GM19193 (cell line): Measurements from ENCODE around the gene IFRD2.

Experiments used
- POLR2A ChIP-seq: IDR thresholded peaks from 4 replicates; pipeline ENCODE4 v1.6.1; 2011; ENCODE audit not compliant: insufficient read depth, insufficient read length; ENCODE audit errors: extremely low read depth

IFRD2 gene

DNA sequence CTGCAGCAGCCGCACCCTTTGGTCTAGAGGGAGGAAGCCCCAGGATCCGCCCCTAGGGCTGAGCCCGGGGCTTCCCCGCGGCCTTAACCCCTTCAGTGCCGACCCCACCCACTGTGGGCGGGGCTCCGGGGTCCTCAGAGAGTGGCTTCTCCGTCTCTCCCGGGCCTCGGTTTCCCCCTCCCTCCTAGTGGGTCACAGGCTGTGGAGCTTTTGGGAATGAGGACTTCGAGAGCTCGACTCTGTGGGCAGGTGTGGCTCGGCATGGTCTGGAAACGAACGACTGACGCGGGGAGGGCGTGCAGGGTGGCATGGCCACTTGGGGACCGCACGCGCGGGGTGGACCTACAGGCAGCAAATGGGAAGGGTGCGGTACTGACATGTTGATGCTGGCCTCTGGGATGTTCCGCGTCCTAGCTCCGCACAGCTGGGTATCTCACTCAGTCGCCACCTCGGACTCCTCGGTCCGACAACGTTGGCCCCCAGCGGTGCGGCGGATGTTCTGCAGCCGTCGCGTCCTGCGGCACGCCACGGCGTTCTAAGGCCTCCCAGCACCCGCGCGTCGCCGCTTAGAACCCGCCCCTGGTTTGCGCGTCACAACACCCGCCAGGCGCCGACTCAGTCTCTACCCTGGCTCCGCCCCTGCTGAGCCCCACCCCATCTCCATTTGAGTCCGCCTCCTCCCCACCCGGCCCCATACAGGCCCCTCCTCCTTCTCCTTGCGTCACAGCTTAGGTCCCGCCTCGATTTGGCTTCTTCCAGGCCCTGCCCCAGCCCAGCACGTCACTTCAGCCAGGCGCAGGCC lies 6.8 kb upstream of the IFRD2 start, which contains the start of the genes HYAL3 and NAA80:
Gene HYAL3 (minus strand): TSS at position 570 of the 802 bp plus-strand sequence. CDS start 3,803 bp downstream, outside the sequence.
Gene NAA80 (minus strand): TSS at position 570 of the 802 bp plus-strand sequence. CDS start 1,942 bp downstream, outside the sequence.
- TF ChIP-seq POLR2A, result peak; percentile 92

DNA sequence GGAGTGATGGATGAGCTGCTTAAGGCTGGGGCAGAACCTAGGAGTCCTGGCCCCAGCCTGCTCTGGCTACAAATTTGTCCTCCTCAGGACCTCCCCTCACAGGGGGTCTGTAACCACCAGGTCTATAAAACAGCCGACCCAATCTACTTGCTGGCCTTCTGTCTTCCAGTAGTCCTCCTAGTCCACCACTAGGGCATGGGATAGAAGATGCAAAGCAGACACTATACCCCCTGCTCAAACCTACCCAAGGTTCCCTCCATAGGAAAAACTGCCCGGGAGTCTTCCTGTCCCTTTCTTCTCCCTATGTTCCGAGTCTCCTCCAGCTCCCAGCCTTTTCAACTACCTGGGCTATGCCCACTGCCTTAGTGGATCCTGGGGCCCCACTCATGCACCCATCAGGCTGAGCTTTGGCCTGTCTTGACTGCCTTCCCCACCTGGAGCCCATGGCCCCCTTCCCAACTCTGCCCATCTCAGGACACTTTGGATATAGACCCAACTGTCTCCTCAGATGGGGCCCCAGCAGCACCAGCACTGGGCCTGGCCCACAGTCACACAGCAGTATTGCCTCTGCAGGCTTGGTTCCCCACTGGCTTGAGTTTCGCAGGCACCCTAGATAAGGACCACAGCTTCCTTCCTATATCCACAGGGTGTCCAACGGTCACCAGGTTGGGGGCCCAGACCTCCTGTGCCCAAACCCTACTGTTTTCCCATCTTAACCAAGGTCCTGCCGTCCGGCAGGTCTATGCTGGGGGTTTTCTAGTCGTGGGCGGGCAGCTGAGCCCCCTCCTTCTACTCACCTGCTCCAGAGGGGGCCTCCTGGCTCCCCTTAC lies 5.9 kb upstream of the IFRD2 start:
- TF ChIP-seq POLR2A, result no peak

DNA sequence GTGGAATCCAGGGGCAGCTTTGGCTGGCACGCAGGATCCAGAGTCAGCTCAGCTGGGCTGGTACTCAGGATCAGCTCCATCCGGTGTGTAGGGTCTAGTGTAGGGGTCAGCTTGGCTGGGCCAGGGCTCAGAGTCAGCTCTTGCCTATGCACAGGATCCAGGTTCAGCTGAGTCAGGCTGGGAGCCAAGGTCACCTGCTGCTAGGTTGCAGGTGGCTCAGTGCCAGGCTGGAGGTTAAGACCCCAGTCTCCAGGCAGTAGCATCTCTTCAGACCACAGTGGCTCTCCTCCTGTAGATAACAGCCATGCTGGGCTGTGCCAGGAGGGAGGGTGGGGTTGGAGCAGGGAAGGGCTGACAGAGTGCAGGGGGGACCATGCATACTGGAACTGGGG lies 5.2 kb upstream of the IFRD2 start:
- no peak for TF ChIP-seq POLR2A

DNA sequence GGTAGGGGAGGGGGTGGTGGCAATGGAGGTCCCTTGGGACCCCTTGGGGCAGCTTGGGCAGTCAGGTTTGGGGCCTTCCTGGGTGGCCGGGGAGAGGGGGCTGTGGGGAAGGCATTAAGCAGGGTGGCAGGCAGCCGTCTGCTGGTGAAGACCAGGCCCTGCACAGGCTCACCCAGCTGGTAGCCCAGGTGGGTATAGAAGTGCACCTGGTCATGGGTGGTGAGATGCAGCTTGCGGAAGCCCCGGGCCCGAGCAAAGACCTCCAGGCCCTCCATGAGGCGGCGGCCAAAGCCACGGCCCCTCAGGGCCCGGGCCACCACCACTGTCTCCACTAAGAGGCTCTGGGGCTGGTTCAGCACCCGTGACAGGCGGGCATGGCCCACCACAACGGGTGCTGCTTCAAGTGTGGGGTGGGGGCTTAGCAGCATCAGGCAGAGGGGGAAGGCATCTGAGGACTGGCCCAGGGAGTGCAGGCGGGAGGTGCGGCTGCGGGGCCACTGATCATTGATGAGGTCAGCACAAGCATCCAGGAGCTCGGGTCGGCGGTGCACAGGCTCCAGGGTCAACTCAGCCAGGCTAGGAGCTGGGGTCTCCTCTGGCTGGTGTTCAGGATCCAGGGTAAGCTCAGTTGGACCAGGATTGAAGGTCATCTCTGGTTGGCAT lies 4.6 kb upstream of the IFRD2 start:
- no peak for TF ChIP-seq POLR2A

DNA sequence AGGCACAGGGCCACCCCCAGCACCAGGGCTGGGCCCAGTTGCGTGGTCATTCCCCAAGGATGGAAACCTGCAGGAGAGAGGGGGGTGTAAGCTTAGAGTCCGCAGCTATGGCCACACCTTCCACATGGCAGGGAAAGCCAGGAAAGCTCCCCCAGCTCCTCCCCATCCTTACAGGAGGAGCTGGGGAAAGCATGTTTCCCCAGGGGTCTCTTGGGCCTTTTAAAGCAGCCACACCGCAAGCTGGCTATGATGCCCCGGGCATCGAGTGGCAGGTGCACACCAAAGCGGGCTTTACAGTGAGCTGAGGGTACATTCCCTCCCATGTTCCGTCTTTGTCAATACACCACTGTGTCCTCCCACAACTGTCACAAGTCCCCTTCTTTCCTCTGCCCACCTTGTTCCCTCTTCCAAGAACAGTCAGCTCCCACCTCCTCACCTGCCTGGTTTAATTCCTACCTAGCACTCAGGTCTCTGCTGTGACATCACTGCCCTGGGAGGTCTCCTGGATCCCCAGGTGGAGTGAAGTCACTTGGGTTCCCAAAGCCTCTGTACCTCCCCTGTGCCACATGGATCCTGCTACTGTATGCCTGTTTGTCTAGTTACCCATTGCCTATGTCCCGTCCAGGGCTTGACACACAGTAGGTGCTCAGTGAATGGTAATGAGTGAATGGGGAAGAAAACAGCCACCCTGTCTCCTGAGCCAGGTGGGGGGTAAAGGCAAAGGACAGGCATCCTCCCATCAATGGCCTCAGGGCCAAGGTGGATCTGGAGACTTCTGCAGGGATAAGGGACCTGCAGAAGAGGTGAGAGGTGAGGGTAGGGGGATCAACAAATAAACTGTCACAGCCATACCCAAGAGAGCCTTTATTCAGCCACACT lies 3.6 kb upstream of the IFRD2 start:
- no peak for TF ChIP-seq POLR2A

DNA sequence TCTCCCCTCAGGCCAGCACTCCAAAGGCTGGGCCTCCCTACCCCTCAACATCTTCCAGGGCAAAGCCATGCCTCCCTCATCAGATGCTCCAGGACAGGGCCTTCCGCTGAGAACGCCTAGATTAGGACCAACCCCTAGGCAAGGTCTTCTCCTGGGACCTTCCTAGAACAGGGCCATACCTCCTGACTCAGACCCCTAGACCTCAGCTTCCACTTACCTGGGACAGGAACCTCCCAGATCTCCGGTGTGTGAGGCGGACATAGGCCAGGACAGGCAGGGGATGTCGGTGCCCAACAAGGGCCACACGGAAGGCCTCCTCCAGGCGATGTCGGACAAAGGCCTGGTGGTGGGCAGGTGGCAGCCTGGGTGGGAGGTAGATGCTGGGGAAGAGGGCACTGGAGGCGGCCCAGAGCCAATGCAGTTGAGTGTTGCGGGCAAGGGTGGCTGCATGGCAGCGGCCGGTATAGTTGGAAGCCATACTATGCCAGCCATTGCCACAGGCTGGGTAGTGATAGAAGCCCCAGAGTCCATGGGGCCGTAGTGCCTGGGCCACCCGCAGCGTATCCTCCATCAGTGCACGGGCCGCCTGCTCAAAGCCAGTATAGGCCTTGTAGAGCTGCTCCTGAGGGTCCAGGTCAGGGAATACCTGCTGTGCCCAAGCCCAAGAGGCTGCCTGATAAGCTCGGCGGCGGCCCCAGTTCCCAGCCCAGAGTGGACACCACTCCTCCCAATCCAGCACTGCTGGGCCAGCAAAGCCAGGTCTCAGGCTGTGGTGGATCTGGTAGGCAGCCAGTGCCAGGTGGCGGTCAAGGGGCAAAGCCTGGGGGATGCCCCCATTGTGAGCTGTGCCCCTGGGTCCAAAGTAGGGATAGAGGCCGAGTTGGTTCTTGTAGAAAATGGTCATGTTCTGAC lies 2.5 kb upstream of the IFRD2 start:
- TF ChIP-seq POLR2A, result no peak

DNA sequence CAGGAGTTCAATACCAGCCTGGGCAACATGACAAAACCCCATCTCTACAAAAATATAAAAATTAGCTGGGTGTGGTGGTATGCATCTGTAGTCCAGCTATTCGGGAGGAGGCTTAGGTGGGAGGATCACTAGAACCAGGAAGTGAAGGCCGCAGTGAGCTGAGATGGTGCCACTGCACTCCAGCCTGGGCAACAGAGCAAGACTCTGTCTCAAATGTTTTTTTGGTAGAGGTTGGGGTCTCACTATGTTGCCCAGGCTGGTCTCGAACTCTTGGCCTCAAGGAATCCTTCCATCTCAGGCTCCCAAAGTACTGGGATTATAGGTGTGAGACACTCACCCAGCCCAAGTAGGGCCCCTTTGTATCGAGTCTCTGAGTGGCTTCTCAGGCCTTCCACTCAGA lies 1.9 kb upstream of the IFRD2 start:
- no peak for TF ChIP-seq POLR2A

DNA sequence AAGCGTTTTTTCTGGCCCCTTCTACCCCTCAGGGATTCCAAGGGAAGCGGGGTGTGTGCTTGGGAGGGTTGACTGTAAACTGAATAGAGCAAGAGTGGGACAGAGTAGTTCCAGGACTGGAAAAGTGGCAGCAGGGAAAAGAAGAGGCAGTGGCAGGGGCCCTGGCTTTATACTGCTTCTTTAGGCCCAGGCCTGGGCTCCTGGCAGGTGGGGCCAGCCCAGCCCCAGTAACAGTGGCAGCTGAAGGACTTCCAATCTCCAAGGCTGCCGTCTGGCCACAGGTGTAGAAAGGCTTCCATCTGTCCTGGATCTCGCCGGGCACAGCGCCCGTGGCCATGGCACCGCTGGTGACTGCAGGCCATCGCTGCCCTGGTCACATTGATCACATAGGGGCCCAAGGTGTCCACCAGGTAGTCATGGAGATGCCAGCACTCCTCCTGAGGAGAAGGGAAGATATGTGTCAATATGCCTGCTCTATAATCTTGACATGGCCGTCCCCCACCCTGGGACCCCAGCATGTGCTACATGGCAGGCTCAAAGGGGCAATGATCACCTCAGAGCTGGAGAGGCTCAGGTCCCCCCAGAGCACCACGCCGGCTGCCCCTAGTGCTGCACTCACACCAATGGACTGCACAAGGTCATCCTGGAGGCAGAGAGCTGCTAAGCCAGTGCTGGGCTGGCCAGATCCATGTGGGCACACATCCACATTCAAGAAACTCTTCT lies 1.0 kb upstream of the IFRD2 start:
- no peak for TF ChIP-seq POLR2A

DNA sequence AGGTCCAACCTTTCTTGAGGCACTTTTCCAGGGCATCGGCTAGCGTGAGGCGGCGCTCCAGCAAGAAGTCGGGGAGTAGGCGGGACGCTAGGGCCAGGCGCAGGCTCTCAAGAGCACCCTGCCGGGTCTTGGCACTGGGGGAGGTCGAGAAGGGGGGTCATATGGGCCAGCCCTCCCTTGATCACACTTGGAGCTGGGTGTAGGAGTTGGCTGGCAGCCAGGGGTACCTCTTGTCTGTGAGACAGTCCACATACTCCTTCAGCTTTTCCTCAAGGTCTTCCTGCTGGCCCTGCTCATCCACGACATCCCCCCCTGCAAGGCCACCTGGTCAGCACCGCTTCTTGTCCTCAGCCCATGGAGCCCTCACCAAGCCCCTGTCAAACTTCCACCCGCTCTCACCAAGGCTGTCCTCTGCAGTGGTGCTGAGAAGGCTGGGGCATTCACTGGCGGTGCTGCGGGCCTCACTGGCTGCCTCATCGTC lies 2.0 kb downstream of the IFRD2 start:
- TF ChIP-seq POLR2A, result no peak

DNA sequence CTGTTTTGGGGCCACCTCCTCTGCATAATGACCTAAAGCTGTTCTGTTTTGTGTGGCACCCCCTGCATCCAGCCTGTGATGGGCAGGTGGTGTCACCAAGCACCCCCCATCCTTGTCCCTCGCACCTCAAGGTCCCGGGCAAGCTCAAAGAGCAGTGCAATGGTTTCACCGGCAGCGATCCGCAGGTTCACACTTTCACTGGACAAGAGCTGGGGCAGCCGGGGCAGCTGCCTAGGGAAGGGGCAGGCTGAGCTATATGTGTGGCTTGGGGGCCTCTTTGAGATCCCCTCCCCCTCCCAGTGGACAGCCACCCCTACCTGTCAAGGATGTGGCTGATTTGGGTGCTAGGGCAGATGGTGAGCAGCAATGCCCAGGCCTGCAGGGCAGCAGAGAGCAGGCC lies 3.1 kb downstream of the IFRD2 start:
- TF ChIP-seq POLR2A, result no peak

DNA sequence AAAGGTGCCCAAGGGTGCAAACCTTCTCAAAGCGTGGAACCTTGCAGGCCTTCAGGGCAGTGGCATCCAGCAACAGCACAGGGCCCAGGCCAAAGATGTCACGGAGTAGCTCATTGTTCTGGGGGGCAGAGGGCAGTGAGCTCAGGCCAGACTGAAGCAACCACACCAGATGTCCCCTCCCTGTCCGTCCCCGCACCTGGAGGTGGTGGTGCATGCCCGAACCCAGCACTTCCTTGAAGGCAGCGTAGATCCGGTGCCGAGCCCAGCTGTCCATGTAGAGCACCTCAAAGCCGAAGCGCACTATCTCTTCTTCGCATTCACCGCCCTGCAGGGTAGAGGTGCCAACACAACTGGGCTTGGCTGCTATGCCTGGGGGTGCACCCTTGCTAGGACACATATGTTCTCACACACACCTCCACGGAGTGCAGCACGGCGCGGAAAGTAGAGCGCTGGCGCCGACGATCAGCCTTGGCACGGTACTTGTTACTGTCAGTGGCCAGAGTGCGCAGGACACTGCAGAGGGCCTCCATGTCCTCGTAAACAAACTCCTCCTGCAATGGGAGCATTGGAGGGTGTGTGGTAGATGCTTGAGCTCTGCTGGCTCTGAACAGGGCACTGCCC lies 3.7 kb downstream of the IFRD2 start:
- TF ChIP-seq POLR2A, result no peak

DNA sequence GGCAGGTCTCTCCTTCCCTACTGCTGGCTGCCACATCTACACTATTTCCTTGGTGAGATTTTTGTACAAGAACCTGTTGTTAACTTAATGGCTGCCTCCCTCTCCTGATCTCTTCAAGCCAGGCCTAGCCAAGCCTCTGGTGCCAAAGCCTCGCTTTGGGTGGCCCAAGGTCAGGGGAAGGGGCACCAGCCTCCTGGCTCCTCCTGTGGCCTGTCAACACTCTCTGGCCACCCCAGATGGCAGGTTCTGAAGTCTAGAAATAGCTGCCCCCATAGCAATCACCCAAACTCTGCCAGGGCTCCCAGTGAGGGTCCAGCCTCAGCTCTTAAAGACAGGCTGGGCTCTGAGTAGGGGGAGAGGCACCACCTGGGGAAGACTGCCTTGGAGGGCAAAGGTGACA lies 5.0 kb downstream of the IFRD2 start:
- TF ChIP-seq POLR2A, result no peak

DNA sequence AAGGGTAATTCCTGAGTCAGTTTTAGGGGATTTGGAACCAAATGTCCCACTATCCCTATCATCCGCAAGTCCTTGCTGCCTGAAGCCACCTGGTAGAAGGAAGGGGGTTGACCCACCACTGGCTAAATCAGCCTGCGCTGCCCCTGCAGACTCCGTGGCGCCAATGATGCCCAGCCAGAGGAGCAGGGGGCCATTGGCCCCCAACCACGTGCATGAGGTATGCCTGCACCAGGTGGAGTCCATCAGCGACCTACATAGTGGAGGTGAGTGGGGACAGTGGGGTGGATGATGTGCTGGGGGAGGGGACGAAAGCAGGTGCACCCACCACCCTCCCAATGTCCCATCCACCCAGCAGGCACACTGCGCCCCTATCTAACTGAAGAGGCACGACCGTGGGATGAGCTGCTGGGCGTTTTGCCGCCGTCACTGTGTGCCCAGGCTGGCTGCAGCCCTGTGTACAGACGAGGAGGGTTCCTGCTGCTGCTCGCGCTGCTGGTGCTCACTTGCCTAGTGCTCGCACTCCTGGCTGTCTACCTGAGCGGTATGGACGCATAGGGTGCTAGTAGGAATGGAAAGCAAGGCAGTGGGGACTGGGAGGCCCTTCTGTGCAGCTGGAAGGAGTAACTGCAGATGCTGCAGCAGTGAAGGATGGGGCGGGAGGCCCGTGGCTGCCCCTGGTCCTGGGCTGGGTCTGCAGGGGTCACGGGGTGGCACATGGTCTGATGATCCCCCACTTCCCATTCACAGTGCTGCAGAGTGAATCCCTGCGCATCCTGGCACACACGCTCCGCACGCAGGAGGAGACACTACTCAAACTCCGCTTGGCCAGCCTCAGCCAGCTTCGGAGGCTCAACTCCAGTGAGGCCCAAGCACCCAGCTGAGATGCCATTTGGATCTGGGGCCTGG lies 5.7 kb downstream of the IFRD2 start:
- no peak for TF ChIP-seq POLR2A
